Activated B cell treated with CpG ODN at 0.5 μM for 24 hours (primary cell): ENCODE results near the gene CADM2. TPM values are rescaled to one million over a fixed set of nuclear protein-coding genes. Genes with fewer than 3 reads are reported as not detected.

ENCODE experiments used
- ATAC-seq: fragments of 200-7000 bp; cut with Tn5 transposase; one replicate; pipeline ENCODE4 v1.10.0; 2021; ENCODE audit warnings: low read depth, mild to moderate bottlenecking, moderate library complexity
- CTCF ChIA-PET: fragments of 350-600 bp; sonication (Branson Sonifier 250); formaldehyde crosslinking; loops from one replicate; lab custom pipeline; 2021; ENCODE audit warnings: antibody characterized with exemption; lab: Charles Lee
- POLR2A ChIA-PET: fragments of 350-600 bp; sonication (Branson Sonifier 250); formaldehyde crosslinking; loops from one replicate; lab custom pipeline; 2021; ENCODE audit warnings: antibody characterized with exemption; lab: Charles Lee
- DNase-seq: peaks from one replicate; pipeline ENCODE4 v3.0.0; 2022
- H3K27ac Mint-ChIP-seq: one replicate; pipeline ENCODE4 v1.8.0; 2020; ENCODE audit warnings: mixed read lengths
- H3K27me3 Mint-ChIP-seq: one replicate; pipeline ENCODE4 v1.8.0; 2021; ENCODE audit warnings: mixed read lengths
- H3K36me3 Mint-ChIP-seq: one replicate; pipeline ENCODE4 v1.8.0; 2021; ENCODE audit warnings: low read depth, mixed read lengths
- H3K4me1 Mint-ChIP-seq: one replicate; pipeline ENCODE4 v1.8.0; 2021; ENCODE audit warnings: mixed read lengths
- H3K4me3 Mint-ChIP-seq: one replicate; pipeline ENCODE4 v1.8.0; 2020; ENCODE audit warnings: mild to moderate bottlenecking, mixed read lengths
- H3K9me3 Mint-ChIP-seq: one replicate; pipeline ENCODE4 v1.8.0; 2020; ENCODE audit warnings: mixed read lengths
- CTCF ChIP-seq: fragments of 200-600 bp; IDR thresholded peaks from one replicate; pipeline ENCODE4 v1.8.0; 2022; ENCODE audit warnings: antibody characterized with exemption, mild to moderate bottlenecking
- intact Hi-C: fragments of 100-400 bp; cut with micrococcal nuclease; formaldehyde crosslinking; loops from one replicate; pipeline ENCODE4 v1.15.1; 2024
- total RNA-seq: library from RNA; stranded (reverse); gene quantifications from 2 replicates; pipeline ENCODE4 v1.2.3, GENCODE V29; 2022

CADM2 gene
- total RNA-seq, 1 donor from 2014 or later: not detected

GRCh38 chr3:84989102-84989501, 30.3 kb downstream of the CADM2 start:
- Mint-ChIP-seq H3K4me1 (no peaks in the 10 kb centered on the region), H3K27ac (no peak overlapping the region), H3K27me3 (no peaks in the 10 kb centered on the region), H3K4me3 (no peak overlapping the region), H3K36me3 (no peaks in the 10 kb centered on the region), H3K9me3 (peaks cover 2% of the 10 kb centered on the region)
- TF ChIP-seq CTCF: no peak
- CTCF ChIA-PET: no interaction called here
- intact Hi-C loops: no loop called here
- POLR2A ChIA-PET: no interaction called here
- no peak for DNase-seq
- no peak for ATAC-seq

GRCh38 chr3:84991422-84991900, 32.7 kb downstream of the CADM2 start:
- ATAC-seq: no peak
- no peaks in the 10 kb centered on the region for H3K27me3 Mint-ChIP-seq
- intact Hi-C loops: no loop called here
- ChIA-PET POLR2A (no interaction called here), CTCF (no interaction called here)
- H3K4me3 Mint-ChIP-seq: no peak overlapping the region
- no peaks in the 10 kb centered on the region for H3K4me1 Mint-ChIP-seq
- no peaks in the 10 kb centered on the region for H3K36me3 Mint-ChIP-seq
- H3K9me3 Mint-ChIP-seq: peaks cover 2% of the 10 kb centered on the region
- DNase-seq: no peak
- no peak overlapping the region for H3K27ac Mint-ChIP-seq
- TF ChIP-seq CTCF: no peak

- DNase-seq (no peak), ATAC-seq (no peak)
- ChIA-PET CTCF (no interaction called here), POLR2A (no interaction called here)
- Mint-ChIP-seq H3K27me3 (no peaks in the 10 kb centered on the region), H3K4me3 (no peak overlapping the region), H3K4me1 (no peaks in the 10 kb centered on the region), H3K9me3 (no peaks in the 10 kb centered on the region), H3K27ac (no peak overlapping the region), H3K36me3 (no peaks in the 10 kb centered on the region)
- intact Hi-C loops: no loop called here
- TF ChIP-seq CTCF: no peak
These were observed 35.2 kb downstream of the CADM2 start for GRCh38 chr3:84993956-84994355.

- Mint-ChIP-seq H3K9me3 (no peaks in the 10 kb centered on the region), H3K27me3 (no peaks in the 10 kb centered on the region), H3K4me1 (no peaks in the 10 kb centered on the region), H3K27ac (no peak overlapping the region), H3K4me3 (no peak overlapping the region), H3K36me3 (no peaks in the 10 kb centered on the region)
- DNase-seq (no peak), ATAC-seq (no peak)
- intact Hi-C loops: no loop called here
- ChIA-PET CTCF (no interaction called here), POLR2A (no interaction called here)
- TF ChIP-seq CTCF: no peak
These were observed 39.8 kb downstream of the CADM2 start for GRCh38 chr3:84998545-84998944.

GRCh38 chr3:85003479-85003878, 44.7 kb downstream of the CADM2 start:
- ChIA-PET POLR2A (no interaction called here), CTCF (no interaction called here)
- Mint-ChIP-seq H3K4me3 (no peak overlapping the region), H3K27ac (no peak overlapping the region), H3K36me3 (no peaks in the 10 kb centered on the region), H3K4me1 (no peaks in the 10 kb centered on the region), H3K9me3 (no peaks in the 10 kb centered on the region), H3K27me3 (no peaks in the 10 kb centered on the region)
- DNase-seq: no peak
- no peak for ATAC-seq
- TF ChIP-seq CTCF: no peak
- intact Hi-C loops: no loop called here
